Osteoblast (primary cell): ENCODE data around the gene PFN3. TPM values are rescaled to one million over a fixed set of nuclear protein-coding genes. Genes with fewer than 3 reads are reported as not detected.

Source experiments
- DNase-seq: peaks from one replicate; pipeline ENCODE4 v3.0.0; 2011; ENCODE audit warnings: low spot score, mixed read lengths; ENCODE audit not compliant: insufficient read length; ENCODE audit errors: missing footprints
- H2AFZ ChIP-seq: 2 replicates; pipeline ENCODE4 v1.6.0; 2011; ENCODE audit warnings: mild to moderate bottlenecking, low read length
- H3K27ac ChIP-seq: 2 replicates; pipeline ENCODE4 v1.5.1; 2011; ENCODE audit warnings: mild to moderate bottlenecking, low read depth, low read length, moderate library complexity
- H3K27me3 ChIP-seq: 2 replicates; pipeline ENCODE4 v1.6.0; 2012; ENCODE audit warnings: mild to moderate bottlenecking, control low read depth, inconsistent platforms, low read length, moderate library complexity; ENCODE audit not compliant: insufficient read depth
- H3K36me3 ChIP-seq: 2 replicates; pipeline ENCODE4 v1.5.1; 2011; ENCODE audit warnings: mild to moderate bottlenecking, low read length, control low read depth, moderate library complexity; ENCODE audit not compliant: insufficient read depth
- H3K4me1 ChIP-seq: 2 replicates; pipeline ENCODE4 v1.5.1; 2011; ENCODE audit warnings: mild to moderate bottlenecking, low read length, control low read depth, moderate library complexity; ENCODE audit not compliant: insufficient read depth
- H3K4me2 ChIP-seq: 2 replicates; pipeline ENCODE4 v1.6.0; 2011; ENCODE audit warnings: mild to moderate bottlenecking, low read length; ENCODE audit not compliant: insufficient read depth
- H3K4me3 ChIP-seq: fragments of 200-600 bp; sonication (generic); 3 replicates; pipeline ENCODE4 v1.5.1; 2012; ENCODE audit warnings: mild to moderate bottlenecking, low read length, inconsistent platforms; ENCODE audit not compliant: insufficient read depth
- H3K79me2 ChIP-seq: 2 replicates; pipeline ENCODE4 v1.6.0; 2012; ENCODE audit warnings: mild to moderate bottlenecking, low read length, control low read depth, inconsistent platforms; ENCODE audit not compliant: insufficient read depth
- H3K9me3 ChIP-seq: 2 replicates; pipeline ENCODE4 v1.5.1; 2011; ENCODE audit warnings: low read depth, low read length, control low read depth
- H4K20me1 ChIP-seq: 2 replicates; pipeline ENCODE4 v1.6.0; 2012; ENCODE audit warnings: mild to moderate bottlenecking, low read length, control low read depth; ENCODE audit not compliant: insufficient read depth
- CTCF ChIP-seq: IDR thresholded peaks from 2 replicates; pipeline ENCODE4 v1.5.1; 2011; ENCODE audit warnings: mild to moderate bottlenecking, low read depth, low read length, moderate library complexity; ENCODE audit errors: extremely low read depth
- total RNA-seq: library from RNA; depleted of rRNA; stranded (reverse); fragments of >200 nt; gene quantifications from 2 replicates; pipeline ENCODE4 v1.2.3, GENCODE V29; 2012

The PFN3 gene
- total RNA-seq, 1 donor = not detected

- peak overlapping the region; percentile 33 for H3K4me3 ChIP-seq
Observed at GRCh38 chr5:177389241-177390169, 11.0 kb downstream of the PFN3 start.

GRCh38 chr5:177388521-177389052 is 11.9 kb downstream of the PFN3 start:
- H3K9me3 ChIP-seq = no peaks in the 10 kb centered on the region
- no peaks in the 10 kb centered on the region for H3K36me3 ChIP-seq
- H3K27ac ChIP-seq = peak overlapping the region; percentile 40
- no peak for DNase-seq
- peaks cover 21% of the 10 kb centered on the region for H3K27me3 ChIP-seq
- peak overlapping the region; percentile 68 for H3K4me2 ChIP-seq
- H3K4me1 ChIP-seq = peaks cover 18% of the 10 kb centered on the region
- H4K20me1 ChIP-seq = peaks cover 4% of the 10 kb centered on the region
- no peak overlapping the region for H2AFZ ChIP-seq
- H3K4me3 ChIP-seq = no peak overlapping the region
- H3K79me2 ChIP-seq = no peaks in the 10 kb centered on the region
- no peak for TF ChIP-seq CTCF

More at GRCh38 chr5:177389241-177390169, 11.0 kb downstream of the PFN3 start:
- no peaks in the 10 kb centered on the region for H3K36me3 ChIP-seq
- H3K9me3 ChIP-seq = no peaks in the 10 kb centered on the region
- H3K4me2 ChIP-seq = peak overlapping the region; percentile 68
- peaks cover 4% of the 10 kb centered on the region for H4K20me1 ChIP-seq
- peaks cover 18% of the 10 kb centered on the region for H3K4me1 ChIP-seq
- H2AFZ ChIP-seq = peak overlapping the region; percentile 52
- DNase-seq = peak; percentile 99
- peak overlapping the region; percentile 80 for H3K27ac ChIP-seq
- no peaks in the 10 kb centered on the region for H3K79me2 ChIP-seq
- H3K27me3 ChIP-seq = peaks cover 15% of the 10 kb centered on the region
- TF ChIP-seq CTCF = no peak

- Histone ChIP-seq H3K27ac (no peak overlapping the region), H3K79me2 (no peaks in the 10 kb centered on the region), H2AFZ (no peak overlapping the region), H3K4me2 (no peak overlapping the region), H3K4me3 (no peak overlapping the region), H3K9me3 (no peaks in the 10 kb centered on the region), H4K20me1 (peaks cover 4% of the 10 kb centered on the region), H3K4me1 (peaks cover 18% of the 10 kb centered on the region), H3K36me3 (no peaks in the 10 kb centered on the region), H3K27me3 (peaks cover 31% of the 10 kb centered on the region)
- no peak for DNase-seq
- no peak for TF ChIP-seq CTCF
Observed at GRCh38 chr5:177387405-177387804, 13.1 kb downstream of the PFN3 start.

GRCh38 chr5:177386542-177386941 is 13.9 kb downstream of the PFN3 start:
- H2AFZ ChIP-seq = no peak overlapping the region
- H4K20me1 ChIP-seq = peaks cover 4% of the 10 kb centered on the region
- no peaks in the 10 kb centered on the region for H3K9me3 ChIP-seq
- H3K4me2 ChIP-seq = no peak overlapping the region
- DNase-seq = no peak
- no peak overlapping the region for H3K27ac ChIP-seq
- peaks cover 18% of the 10 kb centered on the region for H3K4me1 ChIP-seq
- H3K27me3 ChIP-seq = peaks cover 31% of the 10 kb centered on the region
- H3K79me2 ChIP-seq = no peaks in the 10 kb centered on the region
- H3K4me3 ChIP-seq = no peak overlapping the region
- no peaks in the 10 kb centered on the region for H3K36me3 ChIP-seq
- no peak for TF ChIP-seq CTCF
